ENCODE measurements around the gene LRRC41. TPM values are rescaled to one million over a fixed set of nuclear protein-coding genes. Genes with fewer than 3 reads are reported as not detected.
"Not testable (repeated sequence)": the region's sequence is repeated elsewhere in the genome, so short reads cannot be mapped to it uniquely, and the experiment has no call there.

The LRRC41 gene
- total RNA-seq, 1 donor from 2014 or later: 61.6 TPM

DNA sequence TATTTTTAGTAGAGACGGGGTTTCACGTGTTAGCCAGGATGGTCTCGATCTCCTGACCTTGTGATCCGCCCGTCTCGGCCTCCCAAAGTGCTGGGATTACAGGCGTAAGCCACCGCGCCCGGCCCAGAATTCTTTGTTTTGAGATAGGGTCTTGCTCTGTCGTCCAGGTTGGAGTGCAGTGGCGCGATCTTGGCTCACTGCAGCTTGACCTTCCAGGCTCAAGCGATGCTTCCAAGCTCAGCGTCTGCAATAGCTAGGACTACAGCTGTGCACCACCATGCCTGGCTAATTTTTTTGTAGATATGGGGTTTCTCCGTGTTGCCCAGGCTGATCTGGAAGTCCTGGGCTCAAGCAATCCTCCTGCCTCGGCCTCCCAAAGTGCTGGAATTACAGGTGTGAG lies 57.3 kb downstream of the LRRC41 start:
- not testable (repeated sequence) for DNase-seq (ENCODE audit: low read depth, low spot score)

DNA sequence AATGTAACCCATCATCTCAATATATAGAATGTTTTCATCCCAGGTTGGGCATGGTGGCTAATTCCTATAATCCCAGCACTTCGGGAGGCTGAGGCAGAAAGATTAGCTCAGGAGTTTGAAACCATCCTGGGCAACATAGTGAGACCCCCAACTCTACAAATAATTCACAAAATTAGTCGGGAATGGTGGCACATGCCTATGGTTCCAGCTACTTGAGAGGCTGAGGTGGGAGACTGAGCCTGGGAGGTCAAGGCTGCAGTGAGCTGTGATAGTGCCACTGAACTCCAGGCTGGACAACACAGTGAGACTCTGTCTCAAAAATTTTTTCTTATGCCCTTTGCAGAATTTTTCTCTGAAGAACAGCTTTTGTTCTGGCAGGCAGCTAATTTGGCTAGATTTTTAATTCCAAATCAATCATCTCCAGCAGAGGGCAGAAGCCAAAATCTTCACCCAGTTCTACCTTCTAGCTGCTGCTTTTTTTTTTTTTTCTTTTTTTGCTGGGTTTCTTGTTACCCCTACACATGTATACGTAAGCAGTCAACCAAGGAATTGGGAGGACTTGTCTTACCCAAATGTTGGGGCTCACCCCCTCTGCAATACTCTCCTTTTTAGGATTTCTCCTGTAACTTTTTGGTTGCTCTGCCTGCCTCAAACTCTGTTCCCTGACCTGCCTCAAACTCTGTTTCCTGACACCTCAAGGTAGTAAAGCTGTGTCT lies 58.6 kb downstream of the LRRC41 start:
- no peak for DNase-seq (ENCODE audit: low read depth, low spot score)

DNA sequence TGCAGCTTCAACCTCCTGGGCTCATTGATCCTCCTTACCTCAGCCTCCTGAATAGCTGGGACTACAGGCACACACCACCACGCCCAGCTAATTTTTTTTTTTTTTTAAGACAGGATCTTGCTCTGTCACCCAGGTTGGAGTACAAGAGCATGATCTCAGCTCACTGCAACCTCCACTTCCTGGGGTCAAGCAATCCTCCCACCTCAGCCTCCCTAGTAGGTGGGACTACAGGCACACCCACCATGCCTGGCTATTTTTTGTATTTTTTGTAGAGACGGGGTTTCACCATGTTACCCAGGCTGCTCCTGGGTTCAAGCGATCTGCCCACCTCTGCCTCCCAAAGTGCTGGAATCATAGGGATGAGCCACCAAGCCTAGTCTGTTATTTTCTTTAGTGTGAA lies 59.6 kb downstream of the LRRC41 start:
- not testable (repeated sequence) for DNase-seq (ENCODE audit: low read depth, low spot score)

DNA sequence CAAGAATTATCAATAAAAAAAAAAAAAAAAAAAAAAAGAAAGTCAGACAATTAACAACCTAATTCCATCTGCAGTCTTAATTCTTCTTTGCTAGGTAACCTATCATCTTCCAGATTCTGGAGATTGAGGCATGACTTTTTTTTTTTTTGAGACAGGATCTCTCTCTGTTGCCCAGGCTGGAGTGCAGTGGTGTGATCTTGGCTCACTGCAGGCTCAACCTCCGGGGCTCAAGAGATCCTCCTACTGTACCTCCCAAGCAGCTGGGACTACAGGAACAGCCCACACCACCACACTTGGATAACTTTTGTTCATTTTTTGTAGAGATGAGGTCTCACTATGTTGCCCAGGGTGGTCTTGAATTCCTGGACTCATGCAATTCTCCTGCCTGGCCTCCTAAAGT lies 60.5 kb downstream of the LRRC41 start:
- DNase-seq (ENCODE audit: low read depth, low spot score): no peak

DNA sequence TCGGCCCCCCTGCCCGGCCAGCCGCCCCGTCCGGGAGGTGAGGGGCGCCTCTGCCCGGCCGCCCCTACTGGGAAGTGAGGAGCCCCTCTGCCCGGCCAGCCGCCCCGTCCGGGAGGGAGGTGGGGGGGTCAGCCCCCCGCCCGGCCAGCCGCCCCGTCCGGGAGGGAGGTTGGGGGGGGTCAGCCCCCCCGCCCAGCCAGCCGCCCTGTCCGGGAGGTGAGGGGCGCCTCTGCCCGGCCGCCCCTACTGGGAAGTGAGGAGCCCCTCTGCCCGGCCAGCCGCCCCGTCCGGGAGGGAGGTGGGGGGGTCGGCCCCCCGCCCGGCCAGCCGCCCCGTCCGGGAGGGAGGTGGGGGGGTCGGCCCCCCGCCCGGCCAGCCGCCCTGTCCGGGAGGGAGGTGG lies 61.7 kb downstream of the LRRC41 start:
- not testable (repeated sequence) for DNase-seq (ENCODE audit: low read depth, low spot score)

DNA sequence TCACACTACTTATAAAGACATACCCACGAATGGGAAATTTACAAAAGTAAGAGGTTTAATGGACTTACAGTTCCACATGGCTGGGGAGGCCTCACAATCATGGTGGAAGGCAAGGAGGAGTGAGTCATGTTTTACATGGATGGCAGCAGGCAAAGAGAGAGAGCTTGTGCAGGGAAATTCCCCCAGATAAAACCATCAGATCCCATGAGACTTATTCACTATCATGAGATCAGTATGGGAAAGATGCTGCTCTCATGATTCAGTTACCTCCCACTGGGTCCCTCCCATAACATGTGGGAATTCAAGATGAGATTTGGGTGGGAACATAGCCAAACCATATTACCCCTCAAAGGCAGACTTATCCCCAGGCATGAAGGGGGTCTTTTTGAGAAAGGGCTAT lies 64.6 kb downstream of the LRRC41 start:
- DNase-seq (ENCODE audit: low read depth, low spot score): not testable (repeated sequence)

DNA sequence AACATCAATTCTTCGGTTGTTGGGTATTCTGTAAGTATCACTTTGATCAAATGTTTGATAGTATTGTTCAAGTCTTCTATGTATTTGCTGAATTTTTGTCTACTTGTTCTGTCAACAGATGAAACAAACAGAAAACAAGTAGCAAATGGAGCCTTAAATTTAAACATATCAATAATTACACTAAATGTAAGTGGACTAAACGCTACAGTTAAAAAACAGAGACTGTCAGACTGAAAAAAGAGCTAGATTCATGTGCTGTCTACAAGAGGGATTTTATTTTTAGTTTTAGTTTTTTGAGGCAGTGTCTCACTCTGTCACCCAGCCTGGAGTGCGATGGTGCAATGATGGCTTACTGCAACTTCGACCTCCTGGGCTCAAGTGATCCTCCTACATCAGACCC lies 66.5 kb downstream of the LRRC41 start:
- no peak for DNase-seq (ENCODE audit: low read depth, low spot score)

DNA sequence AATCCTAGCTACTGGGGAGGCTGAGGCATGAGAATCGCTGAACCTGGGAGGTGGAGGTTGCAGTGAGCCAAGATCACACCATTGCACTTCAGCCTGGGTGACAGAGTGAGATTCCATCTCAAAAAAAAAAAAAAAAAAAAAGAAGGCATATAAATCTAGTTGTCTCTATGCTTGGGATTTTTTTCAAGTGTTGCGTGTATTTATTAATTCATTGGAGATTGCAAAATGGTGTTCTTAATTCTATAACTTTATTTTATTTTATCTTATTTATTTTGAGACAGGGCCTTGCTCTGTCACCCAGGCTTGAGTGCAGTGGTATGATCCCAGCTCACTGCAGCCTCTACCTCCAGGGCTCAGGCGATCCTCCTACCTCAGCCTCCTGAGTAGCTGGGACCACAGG lies 72.2 kb downstream of the LRRC41 start:
- not testable (repeated sequence) for DNase-seq (ENCODE audit: low read depth, low spot score)

Other genes with a start within 250 kb of the LRRC41 start
- 10.7 and 11.4 TPM in 2 replicates for gene PIK3R3, start 171.0 kb downstream of the LRRC41 start, total RNA-seq
- 0.21 and 0.59 TPM in 2 replicates for gene TSPAN1, start 128.5 kb downstream of the LRRC41 start, total RNA-seq
- gene P3R3URF, start 127.1 kb downstream of the LRRC41 start, total RNA-seq: not detected in 2 replicates
- gene POMGNT1, start 105.2 kb downstream of the LRRC41 start, total RNA-seq: 46.2 and 48.9 TPM in 2 replicates
- 2.0 and 3.4 TPM in 2 replicates for gene LURAP1, start 100.3 kb downstream of the LRRC41 start, total RNA-seq
- 5.1 and 7.4 TPM in 2 replicates for gene RAD54L, start 55.9 kb downstream of the LRRC41 start, total RNA-seq
- 191 and 376 TPM in 2 replicates for gene UQCRH, start 82 bp upstream of the LRRC41 start, total RNA-seq
- 17.3 and 22.8 TPM in 2 replicates for gene NSUN4, start 37.2 kb upstream of the LRRC41 start, total RNA-seq
- gene FAAH, start 90.7 kb upstream of the LRRC41 start, total RNA-seq: 0.39 and 0.46 TPM in 2 replicates
- not detected in 2 replicates for gene DMBX1, start 186.2 kb upstream of the LRRC41 start, total RNA-seq
- gene KNCN, start 248.0 kb upstream of the LRRC41 start, total RNA-seq: not detected in 2 replicates